Loucy (cell line): ENCODE results near the gene PROSER3.

Experiments
- H2AFZ ChIP-seq: fragments of 200-600 bp; sonication (generic); 2 replicates; pipeline ENCODE4 v1.6.0; 2016; ENCODE audit warnings: antibody characterized with exemption, mild to moderate bottlenecking, low read length, moderate library complexity
- H3F3A ChIP-seq: fragments of 200-600 bp; 2 replicates; pipeline ENCODE4 v1.6.0; 2016; ENCODE audit warnings: antibody characterized with exemption, low read depth, mild to moderate bottlenecking
- H3K27me3 ChIP-seq: fragments of 200-600 bp; sonication (generic); 2 replicates; pipeline ENCODE4 v1.6.1; 2014; ENCODE audit warnings: low read length, mild to moderate bottlenecking; ENCODE audit not compliant: insufficient read depth, poor library complexity, severe bottlenecking
- H3K36me3 ChIP-seq: fragments of 200-600 bp; sonication (generic); 2 replicates; pipeline ENCODE4 v1.6.1; 2016; ENCODE audit warnings: low read length; ENCODE audit not compliant: insufficient read depth
- H3K4me1 ChIP-seq: fragments of 200-600 bp; sonication (generic); 2 replicates; pipeline ENCODE4 v1.5.1; 2014; ENCODE audit warnings: low read length, mild to moderate bottlenecking; ENCODE audit not compliant: insufficient read depth, poor library complexity, severe bottlenecking
- H3K4me2 ChIP-seq: fragments of 200-600 bp; sonication (generic); 2 replicates; pipeline ENCODE4 v1.6.0; 2014; ENCODE audit warnings: antibody characterized with exemption, low read length, low read depth, mild to moderate bottlenecking; ENCODE audit not compliant: poor library complexity, severe bottlenecking
- H3K4me3 ChIP-seq: fragments of 200-600 bp; sonication (generic); 2 replicates; pipeline ENCODE4 v1.5.1; 2014; ENCODE audit warnings: low read length, mild to moderate bottlenecking, mixed read lengths; ENCODE audit not compliant: poor library complexity, severe bottlenecking
- H3K79me2 ChIP-seq: fragments of 200-600 bp; sonication (generic); 2 replicates; pipeline ENCODE4 v1.6.1; 2014; ENCODE audit warnings: low read length; ENCODE audit not compliant: insufficient read depth
- H3K9ac ChIP-seq: fragments of 200-600 bp; sonication (generic); 2 replicates; pipeline ENCODE4 v1.6.0; 2014; ENCODE audit warnings: mild to moderate bottlenecking, low read depth, low read length, moderate library complexity; ENCODE audit not compliant: poor library complexity, severe bottlenecking
- H3K9me2 ChIP-seq: fragments of 200-600 bp; sonication (generic); replicated peaks from 2 replicates; pipeline ENCODE4 v1.6.1; 2016; ENCODE audit warnings: low read depth, low read length, mixed read lengths
- H3K9me3 ChIP-seq: fragments of 200-600 bp; sonication (generic); 2 replicates; pipeline ENCODE4 v1.6.1; 2014; ENCODE audit warnings: mild to moderate bottlenecking, antibody characterized with exemption, low read length, low read depth; ENCODE audit not compliant: insufficient read depth
- H4K20me1 ChIP-seq: fragments of 200-600 bp; sonication (generic); 2 replicates; pipeline ENCODE4 v1.6.0; 2014; ENCODE audit warnings: antibody characterized with exemption, low read length, mild to moderate bottlenecking; ENCODE audit not compliant: insufficient read depth, poor library complexity, severe bottlenecking
- CTCF ChIP-seq: fragments of 200-600 bp; sonication (generic); conservative IDR thresholded peaks from 2 replicates; pipeline ENCODE4 v1.5.1; 2014; ENCODE audit warnings: mild to moderate bottlenecking, antibody characterized with exemption, low read length
- EZH2phosphoT487 ChIP-seq: fragments of 200-600 bp; IDR thresholded peaks from 2 replicates; pipeline ENCODE4 v1.6.1; 2018; ENCODE audit warnings: antibody characterized with exemption, mild to moderate bottlenecking, moderate library complexity, borderline replicate concordance

The PROSER3 gene

DNA sequence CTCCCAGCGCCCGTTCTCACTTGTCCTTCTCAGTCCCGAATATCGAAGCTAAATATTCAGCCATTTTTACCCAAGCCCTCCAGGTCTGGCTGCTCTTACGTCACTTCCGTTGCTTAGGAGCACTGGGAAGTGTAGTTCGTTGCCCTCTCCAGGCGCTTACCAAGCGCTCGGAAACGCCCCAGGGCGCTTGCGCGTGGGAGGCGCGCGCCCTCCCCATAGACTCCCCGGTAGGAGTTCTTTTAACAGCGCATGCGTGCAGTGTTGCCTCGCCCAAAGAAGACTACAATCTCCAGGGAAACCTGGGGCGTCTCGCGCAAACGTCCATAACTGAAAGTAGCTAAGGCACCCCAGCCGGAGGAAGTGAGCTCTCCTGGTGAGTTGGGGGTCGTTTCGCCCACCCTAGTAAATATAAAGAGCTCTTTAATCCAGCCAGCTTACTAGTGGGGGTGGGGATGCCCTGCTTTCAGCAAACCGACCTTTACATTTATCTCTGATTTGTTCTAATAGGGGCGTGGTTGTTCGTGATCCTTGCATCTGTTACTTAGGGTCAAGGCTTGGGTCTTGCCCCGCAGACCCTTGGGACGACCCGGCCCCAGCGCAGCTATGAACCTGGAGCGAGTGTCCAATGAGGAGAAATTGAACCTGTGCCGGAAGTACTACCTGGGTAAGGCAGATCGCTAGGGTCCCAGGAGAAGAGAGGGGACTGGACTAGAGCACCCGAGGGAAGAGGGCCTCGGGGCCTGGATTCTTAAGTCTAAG, 12.5 kb upstream of the PROSER3 start, which contains the start of the genes PSENEN and U2AF1L4:
PSENEN (plus strand) TSS at position 324 of the 759 bp plus-strand sequence; CDS start at position 604, 280 bp downstream.
U2AF1L4 (minus strand) TSS at position 91 of the 759 bp plus-strand sequence; CDS start at position 64, 27 bp downstream.
- Histone ChIP-seq H3K4me2 (peak within 1 kb of the TSS; percentile 93), H3K9me3 (no peaks in the 10 kb centered on the region), H2AFZ (peak within 1 kb of the TSS; percentile 69), H3F3A (no peaks in the 10 kb centered on the region), H3K4me1 (peaks cover 30% of the 10 kb centered on the region), H3K79me2 (peaks cover 22% of the 10 kb centered on the region), H3K27me3 (no peaks in the 10 kb centered on the region), H3K36me3 (no peaks in the 10 kb centered on the region), H4K20me1 (no peaks in the 10 kb centered on the region), H3K9ac (peak within 1 kb of the TSS; percentile 92), H3K9me2 (no peaks in the 10 kb centered on the region), H3K4me3 (peak within 1 kb of the TSS; percentile 85)
- no peak for TF ChIP-seq CTCF
- no peak for TF ChIP-seq EZH2phosphoT487

GRCh38 chr19:35746087-35746462, 11.9 kb upstream of the PROSER3 start:
- TF ChIP-seq EZH2phosphoT487 (no peak), CTCF (no peak)
- peak overlapping the region; percentile 86 for H3K9ac ChIP-seq
- peak overlapping the region; percentile 85 for H3K4me3 ChIP-seq
- peak overlapping the region; percentile 53; the same call in 1 of the 2 replicates for H2AFZ ChIP-seq
- peak overlapping the region; percentile 93 for H3K4me2 ChIP-seq
- H4K20me1 ChIP-seq, result no peaks in the 10 kb centered on the region
- no peaks in the 10 kb centered on the region for H3K9me2 ChIP-seq
- H3K4me1 ChIP-seq, result peaks cover 30% of the 10 kb centered on the region
- peaks cover 22% of the 10 kb centered on the region for H3K79me2 ChIP-seq
- no peaks in the 10 kb centered on the region for H3K36me3 ChIP-seq
- no peaks in the 10 kb centered on the region for H3F3A ChIP-seq
- H3K27me3 ChIP-seq, result no peaks in the 10 kb centered on the region
- H3K9me3 ChIP-seq, result no peaks in the 10 kb centered on the region

DNA sequence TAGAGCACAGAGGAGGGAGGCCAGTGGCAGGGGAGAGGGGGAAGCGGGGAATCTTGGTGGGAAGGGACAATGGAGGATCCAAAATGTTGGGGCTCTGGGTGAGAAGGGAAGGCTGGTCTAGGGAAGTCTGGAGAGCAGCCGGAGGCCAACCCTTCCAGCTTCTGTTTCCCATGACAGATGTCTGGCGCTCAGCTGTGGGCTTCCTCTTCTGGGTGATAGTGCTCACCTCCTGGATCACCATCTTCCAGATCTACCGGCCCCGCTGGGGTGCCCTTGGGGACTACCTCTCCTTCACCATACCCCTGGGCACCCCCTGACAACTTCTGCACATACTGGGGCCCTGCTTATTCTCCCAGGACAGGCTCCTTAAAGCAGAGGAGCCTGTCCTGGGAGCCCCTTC, 11.4 kb upstream of the PROSER3 start:
- peak overlapping the region; percentile 85 for H3K4me3 ChIP-seq
- no peaks in the 10 kb centered on the region for H4K20me1 ChIP-seq
- peaks cover 30% of the 10 kb centered on the region for H3K4me1 ChIP-seq
- no peaks in the 10 kb centered on the region for H3K9me3 ChIP-seq
- H3K79me2 ChIP-seq, result peaks cover 22% of the 10 kb centered on the region
- no peaks in the 10 kb centered on the region for H3F3A ChIP-seq
- H3K36me3 ChIP-seq, result no peaks in the 10 kb centered on the region
- H3K27me3 ChIP-seq, result no peaks in the 10 kb centered on the region
- H3K9ac ChIP-seq, result peak overlapping the region; percentile 86
- H3K4me2 ChIP-seq, result peak overlapping the region; percentile 93
- no peak for TF ChIP-seq CTCF
- no peak for TF ChIP-seq EZH2phosphoT487
- H2AFZ ChIP-seq, result no peak overlapping the region
- H3K9me2 ChIP-seq, result no peaks in the 10 kb centered on the region
